ENCODE measurements around the gene LUC7L2. TPM values are rescaled to one million over a fixed set of nuclear protein-coding genes. Genes with fewer than 3 reads are reported as not detected.

LUC7L2 gene
- total RNA-seq, 1 donor from 2014 or later, result 142 TPM

- no peaks in the 10 kb centered on the region for H3K27me3 Mint-ChIP-seq (ENCODE audit: low read depth)
- H3K4me3 Mint-ChIP-seq, result no peak overlapping the region
- H3K4me1 Mint-ChIP-seq, result peaks cover 12% of the 10 kb centered on the region
- DNase-seq (ENCODE audit: low spot score in 2 of 2, unreplicated experiment in 2 of 2), result no peak
- peaks cover 11% of the 10 kb centered on the region for H3K36me3 Mint-ChIP-seq
- no peak for TF ChIP-seq CTCF (IDR thresholded peaks at IDR 0.05; ENCODE audit: unreplicated experiment)
- peak overlapping the region; percentile 39 for H3K27ac Mint-ChIP-seq
- peaks cover 6% of the 10 kb centered on the region for H3K9me3 Mint-ChIP-seq
These were observed 112.2 kb downstream of the LUC7L2 start for GRCh38 chr7:139471740-139472353.

Other genes with a start within 250 kb of the LUC7L2 start
- gene UBN2, start 128.7 kb upstream of the LUC7L2 start, total RNA-seq, result 31.4 to 34.8 TPM (median 34.4 TPM) in 3 replicates
- gene FMC1, start 18.6 kb upstream of the LUC7L2 start, total RNA-seq, result 10.4 to 14.7 TPM (median 10.7 TPM) in 3 replicates
- gene KLRG2, start 123.8 kb downstream of the LUC7L2 start, total RNA-seq, result 1.4 to 1.6 TPM (median 1.4 TPM) in 3 replicates
- 0.33 to 0.54 TPM (median 0.38 TPM) in 3 replicates for gene CLEC2L, start 163.8 kb downstream of the LUC7L2 start, total RNA-seq

Measured in mesothelial cell of epicardium (in vitro differentiated cells).